ENCODE results near the gene RASSF1.
"Not testable (repeated sequence)": the region's sequence is repeated elsewhere in the genome, so short reads cannot be mapped to it uniquely, and the experiment has no call there.

Gene RASSF1

GRCh38 chr3:50286322-50287227, 54.1 kb downstream of the RASSF1 start:
- no peak for DNase-seq (ENCODE audit: low read depth in 2 of 2)

GRCh38 chr3:50284121-50284520, 56.5 kb downstream of the RASSF1 start:
- DNase-seq (ENCODE audit: low read depth in 2 of 2), result not testable (repeated sequence)

Data from activated CD4-positive, alpha-beta T cell treated with anti-CD3 and anti-CD28 coated beads for 24 hours (primary cell).